Fibroblast of lung (primary cell): ENCODE measurements around the gene SPATS2L.

Experiments
- CTCF ChIP-seq, 2 donors: IDR thresholded peaks in 1 of 2; conservative IDR thresholded peaks in 1 of 2; 1 replicate in 1 of 2; 2 replicates in 1 of 2; pipeline ENCODE4 v1.5.1; 2011 to 2012; ENCODE audit warnings: low read length in 2 of 2, control low read depth in 1 of 2, inconsistent platforms in 1 of 2, low read depth in 1 of 2, mild to moderate bottlenecking in 1 of 2
- EZH2 ChIP-seq: IDR thresholded peaks from 2 replicates; pipeline ENCODE4 v1.5.1; 2012; ENCODE audit warnings: low read length, control low read depth, mild to moderate bottlenecking; ENCODE audit errors: missing control alignments

- no peak for TF ChIP-seq CTCF (conservative IDR thresholded peaks at IDR 0.05 in 1 of 2, IDR thresholded peaks at IDR 0.05 in 1 of 2; ENCODE audit: low read depth in 1 of 2, low read length in 2 of 2)
- TF ChIP-seq EZH2, result no peak
Observed at GRCh38 chr2:200296118-200296517, 10.4 kb upstream of the SPATS2L start.
